GM18507 (cell line): ENCODE results near the gene PDGFA.

Experiments
- DNase-seq: peaks from one replicate; pipeline ENCODE4 v3.0.0; 2011; ENCODE audit warnings: low read depth; ENCODE audit not compliant: insufficient read length; ENCODE audit errors: extremely low spot score
- FAIRE-seq: peaks from 2 replicates; lab custom pipeline; 2011; peaks lifted over from hg19 to GRCh38; lab: Jason Lieb, UNC

Gene PDGFA

GRCh38 chr7:508461-509170, 11.0 kb downstream of the PDGFA start:
- FAIRE-seq (no peak), DNase-seq (no peak)

DNA sequence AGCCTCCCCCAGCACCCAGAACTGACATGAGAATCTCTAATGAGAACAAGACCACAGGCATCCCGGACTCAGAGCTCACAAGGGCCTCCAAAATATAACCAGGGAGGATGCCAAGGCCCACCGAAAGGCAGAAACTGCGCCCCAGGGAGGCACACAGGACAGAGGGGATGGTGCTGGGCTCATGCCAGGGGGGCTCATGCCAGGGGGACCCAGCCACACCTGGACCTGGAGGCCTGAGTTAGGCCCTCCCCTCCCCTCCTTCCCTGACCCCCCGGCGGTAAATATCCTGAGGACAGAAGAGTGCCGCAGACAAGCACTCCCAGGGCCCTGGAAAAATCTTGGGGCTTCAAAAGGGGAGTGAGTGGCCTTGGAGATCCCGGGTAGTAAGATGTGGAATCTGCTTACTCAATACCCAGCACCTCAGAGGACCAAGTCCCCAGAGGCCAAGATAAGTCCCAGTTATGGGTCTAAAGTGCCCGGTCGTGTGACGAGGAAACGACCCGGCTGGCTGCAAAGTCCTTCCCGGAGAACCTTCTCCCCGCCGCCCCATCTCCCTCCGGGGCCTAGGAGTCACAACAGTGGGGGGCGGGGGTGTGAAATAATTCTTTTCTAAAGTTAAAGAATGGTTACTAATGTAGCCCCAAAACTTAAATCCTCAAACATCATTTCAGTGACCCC, 11.9 kb downstream of the PDGFA start:
- no peak for DNase-seq
- no peak for FAIRE-seq

GRCh38 chr7:506921-507622, 12.6 kb downstream of the PDGFA start:
- no peak for DNase-seq
- no peak for FAIRE-seq

DNA sequence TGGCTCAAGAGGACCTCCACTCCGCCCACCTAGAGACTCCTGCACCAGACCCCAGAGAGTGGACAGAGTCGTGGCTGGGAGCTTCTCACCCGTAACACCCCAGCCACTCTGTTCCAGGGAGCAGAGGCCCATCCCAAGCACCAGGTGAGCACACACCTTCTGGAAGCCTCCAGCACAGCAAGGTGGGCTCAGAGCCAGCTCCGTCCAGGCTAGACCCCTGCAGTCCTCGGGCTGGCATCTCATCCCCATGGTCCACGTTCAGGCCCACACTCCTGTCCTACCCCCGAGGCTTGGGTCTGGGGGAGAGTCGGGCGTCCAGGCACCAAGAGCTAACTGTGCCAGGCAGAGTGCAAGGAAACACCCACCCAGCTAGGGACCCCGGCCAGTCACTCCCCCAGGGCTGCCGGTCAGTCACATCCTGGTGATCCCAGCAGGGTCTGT, 13.2 kb downstream of the PDGFA start:
- FAIRE-seq (no peak), DNase-seq (no peak)

DNA sequence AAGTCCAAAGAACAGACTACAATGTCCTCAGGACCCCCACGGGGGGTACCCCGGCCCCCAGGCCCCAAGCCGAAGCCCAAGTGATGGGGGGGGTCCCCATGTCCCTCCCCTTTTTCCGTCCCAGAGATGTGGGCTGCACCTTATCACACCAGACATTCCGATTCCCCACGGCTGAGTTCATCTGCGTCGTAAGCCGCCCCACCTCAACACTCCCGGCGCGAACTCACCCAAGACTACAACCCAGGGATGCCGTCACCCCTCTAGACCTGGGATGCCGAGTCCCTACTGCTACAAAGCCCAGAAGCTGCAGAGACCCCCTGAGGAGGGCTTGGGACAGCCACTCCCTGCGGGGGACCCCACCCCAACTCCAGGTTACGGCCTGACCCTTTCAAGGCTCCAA, 14.5 kb downstream of the PDGFA start:
- FAIRE-seq (no peak), DNase-seq (no peak)

GRCh38 chr7:504221-505111, 15.2 kb downstream of the PDGFA start:
- DNase-seq (no peak), FAIRE-seq (no peak)

DNA sequence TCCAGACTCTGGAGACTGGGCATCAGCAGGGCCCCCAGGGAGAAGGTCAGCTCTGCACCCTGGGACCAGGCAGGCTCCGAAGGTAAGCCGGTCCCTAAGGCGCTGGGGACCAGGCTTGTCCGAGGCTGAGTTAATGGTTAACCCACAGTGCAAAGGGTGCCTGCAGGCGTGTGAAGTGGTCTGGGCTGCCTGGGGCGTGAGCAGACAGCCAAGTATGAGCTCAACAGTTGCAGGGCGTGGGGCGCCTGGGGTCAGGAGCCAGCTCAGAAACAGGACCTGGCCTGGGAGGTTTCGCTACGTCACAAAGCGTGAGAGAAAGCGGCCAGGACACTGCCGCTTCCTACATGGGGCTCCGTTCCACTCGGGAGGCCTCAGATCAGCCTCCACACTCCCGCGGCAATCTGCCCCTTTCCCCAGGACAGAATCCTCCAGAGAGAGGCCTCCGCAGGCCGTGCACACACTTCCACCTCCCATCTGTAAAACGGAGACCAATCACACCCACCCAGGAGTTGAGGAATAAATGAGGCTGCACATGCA, 16.0 kb downstream of the PDGFA start:
- FAIRE-seq, result no peak

GRCh38 chr7:502296-502695, 17.4 kb downstream of the PDGFA start:
- FAIRE-seq (no peak), DNase-seq (no peak)

More for the DNA sequence above, 16.0 kb downstream of the PDGFA start:
- no peak for DNase-seq

- FAIRE-seq (no peak), DNase-seq (no peak)
These were observed 18.1 kb downstream of the PDGFA start for GRCh38 chr7:501526-501925.

GRCh38 chr7:500521-501420, 18.9 kb downstream of the PDGFA start:
- DNase-seq (no peak), FAIRE-seq (no peak)

- FAIRE-seq, result no peak
- DNase-seq, result no peak
These were observed 19.7 kb downstream of the PDGFA start for GRCh38 chr7:499853-500485.

- DNase-seq (no peak), FAIRE-seq (no peak)
These were observed 20.7 kb downstream of the PDGFA start for GRCh38 chr7:498678-499641.

GRCh38 chr7:497946-498655, 21.5 kb downstream of the PDGFA start:
- no peak for FAIRE-seq
- DNase-seq, result no peak

DNA sequence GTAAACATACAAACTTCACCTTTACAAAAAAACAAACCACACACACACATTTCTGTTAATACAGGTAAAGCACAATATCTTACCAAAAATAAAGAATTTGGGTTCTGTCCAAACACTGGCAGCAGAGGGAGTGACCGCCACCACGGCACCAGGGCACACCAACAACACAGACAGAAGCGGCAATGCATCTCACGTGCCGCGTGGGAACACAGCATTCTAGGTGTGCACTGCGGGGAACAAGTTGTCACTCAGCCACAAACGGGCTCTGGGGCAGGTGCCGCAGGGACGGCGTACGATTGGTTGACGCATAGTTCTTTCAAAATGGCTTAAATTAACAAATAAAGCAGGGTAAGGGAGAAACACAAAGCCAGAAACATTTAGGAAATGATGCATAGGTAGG, 22.3 kb downstream of the PDGFA start:
- FAIRE-seq, result no peak

DNA sequence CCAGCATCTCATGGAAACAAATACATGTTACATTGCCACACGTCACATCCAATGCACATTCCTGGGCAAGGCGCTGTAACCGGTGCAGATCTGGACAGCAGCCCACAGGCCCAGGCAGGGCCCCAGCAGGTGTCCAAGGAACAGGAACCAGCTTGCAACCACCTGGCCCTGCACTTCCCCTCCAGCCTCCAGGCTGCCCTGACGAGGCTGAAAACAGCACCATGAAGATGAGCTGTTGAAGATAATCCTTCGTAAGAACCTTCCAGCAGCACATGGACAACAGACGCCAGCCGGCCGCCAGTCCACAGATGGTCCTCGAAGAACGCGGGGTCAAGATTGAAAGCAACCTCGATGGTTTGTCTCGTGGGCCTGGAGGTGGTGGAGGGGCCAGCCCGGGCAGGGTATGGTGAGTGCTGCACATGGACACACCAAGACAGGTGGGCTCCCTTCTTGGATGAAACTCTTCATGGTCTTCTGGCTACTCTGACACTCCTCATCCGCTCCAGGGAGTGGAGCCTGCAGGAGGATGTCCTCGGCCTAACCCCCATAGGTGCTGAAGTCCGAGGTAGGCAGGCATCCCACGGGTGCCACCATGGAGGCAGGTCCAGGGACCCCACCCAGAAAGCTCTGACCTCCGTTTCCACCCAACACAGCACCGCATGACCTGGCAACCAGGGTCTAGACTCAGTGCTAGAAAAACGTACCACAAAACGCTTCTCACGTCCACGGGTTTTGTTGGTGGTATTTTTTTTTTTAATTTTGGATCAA, 22.9 kb downstream of the PDGFA start:
- FAIRE-seq, result no peak
- no peak for DNase-seq

More for the DNA sequence above, 22.3 kb downstream of the PDGFA start:
- DNase-seq, result no peak
